GM18508 (cell line): ENCODE measurements around the gene TMEM117.
A peak's percentile ranks its signal among the peaks of the same experiment; 100 is the strongest.
"Not testable (repeated sequence)": the region's sequence is repeated elsewhere in the genome, so short reads cannot be mapped to it uniquely, and the experiment has no call there.

Experiments
- ATAC-seq: cut with Tn5 transposase; IDR thresholded peaks from one replicate; pipeline ENCODE4 v1.9.1; 2021; ENCODE audit warnings: moderate number of reproducible peaks; ENCODE audit not compliant: insufficient read depth, unreplicated experiment

Gene TMEM117

GRCh38 chr12:44159216-44159615 lies 323.3 kb downstream of the TMEM117 start:
- ATAC-seq = no peak

DNA sequence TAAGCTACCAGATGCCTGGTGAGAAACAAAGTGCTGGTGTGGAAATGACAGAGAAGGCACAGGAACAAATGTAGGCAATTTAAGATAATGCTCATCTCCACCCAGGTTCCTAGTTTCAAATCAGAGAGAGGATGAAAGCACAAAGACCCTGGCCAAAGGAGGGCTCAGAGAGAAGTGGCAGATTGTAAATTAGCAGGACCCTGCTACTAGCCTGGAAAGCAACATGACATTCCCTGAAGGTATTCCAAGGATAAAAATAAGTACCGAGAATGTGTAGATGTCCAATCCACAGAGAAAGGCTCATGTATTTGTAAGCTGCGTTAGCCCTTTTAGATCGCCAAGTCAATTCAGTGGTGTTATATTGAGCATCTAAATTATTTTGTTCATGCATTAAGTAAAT lies 324.0 kb downstream of the TMEM117 start:
- no peak for ATAC-seq

- no peak for ATAC-seq
These were observed 327.1 kb downstream of the TMEM117 start for GRCh38 chr12:44162961-44163360.

GRCh38 chr12:44174053-44174452 lies 338.2 kb downstream of the TMEM117 start:
- no peak for ATAC-seq

GRCh38 chr12:44184499-44185206 lies 348.8 kb downstream of the TMEM117 start:
- ATAC-seq = peak; percentile 70

DNA sequence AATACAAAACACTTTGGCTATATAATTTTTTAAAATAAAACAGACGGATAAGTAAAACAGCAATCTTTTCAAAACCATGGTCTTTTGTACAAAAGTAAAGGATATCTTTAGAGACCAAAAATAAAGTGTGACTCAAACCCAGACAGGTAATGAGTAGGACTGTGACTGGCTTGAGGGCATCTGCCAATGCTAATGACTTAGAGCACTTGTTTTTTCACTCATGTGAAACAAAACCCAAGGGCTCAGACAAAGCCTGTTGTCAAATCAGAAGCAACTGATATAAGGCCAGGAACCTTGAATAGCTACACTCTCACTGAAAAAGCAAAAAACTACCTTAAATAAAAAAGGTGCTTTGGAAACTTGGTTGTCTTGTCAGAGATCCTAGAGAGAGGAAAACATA lies 357.4 kb downstream of the TMEM117 start:
- ATAC-seq = peak; percentile 98

DNA sequence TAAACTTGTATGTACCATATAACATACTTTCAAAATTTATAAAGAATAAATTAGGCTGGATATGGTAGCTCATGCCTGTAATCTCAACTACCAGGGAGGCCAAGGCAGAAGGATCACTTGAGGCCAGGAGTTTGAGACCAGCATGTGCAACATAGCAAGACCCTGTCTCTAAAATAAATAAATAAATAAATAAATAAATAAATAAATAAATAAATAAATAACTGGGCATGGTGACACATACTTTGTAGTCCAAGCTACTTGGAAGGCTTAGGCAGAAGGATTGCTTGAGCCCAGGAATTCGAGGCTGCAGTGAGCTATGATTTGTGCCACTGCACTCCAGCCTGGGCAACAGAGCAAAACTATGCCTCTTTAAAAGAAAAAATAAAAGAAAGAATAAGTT lies 359.8 kb downstream of the TMEM117 start:
- ATAC-seq = not testable (repeated sequence)

- ATAC-seq = no peak
These were observed 370.2 kb downstream of the TMEM117 start for GRCh38 chr12:44206045-44206444.

GRCh38 chr12:44217146-44217883 lies 381.4 kb downstream of the TMEM117 start:
- no peak for ATAC-seq

GRCh38 chr12:44223736-44224135 lies 387.9 kb downstream of the TMEM117 start:
- ATAC-seq = no peak

DNA sequence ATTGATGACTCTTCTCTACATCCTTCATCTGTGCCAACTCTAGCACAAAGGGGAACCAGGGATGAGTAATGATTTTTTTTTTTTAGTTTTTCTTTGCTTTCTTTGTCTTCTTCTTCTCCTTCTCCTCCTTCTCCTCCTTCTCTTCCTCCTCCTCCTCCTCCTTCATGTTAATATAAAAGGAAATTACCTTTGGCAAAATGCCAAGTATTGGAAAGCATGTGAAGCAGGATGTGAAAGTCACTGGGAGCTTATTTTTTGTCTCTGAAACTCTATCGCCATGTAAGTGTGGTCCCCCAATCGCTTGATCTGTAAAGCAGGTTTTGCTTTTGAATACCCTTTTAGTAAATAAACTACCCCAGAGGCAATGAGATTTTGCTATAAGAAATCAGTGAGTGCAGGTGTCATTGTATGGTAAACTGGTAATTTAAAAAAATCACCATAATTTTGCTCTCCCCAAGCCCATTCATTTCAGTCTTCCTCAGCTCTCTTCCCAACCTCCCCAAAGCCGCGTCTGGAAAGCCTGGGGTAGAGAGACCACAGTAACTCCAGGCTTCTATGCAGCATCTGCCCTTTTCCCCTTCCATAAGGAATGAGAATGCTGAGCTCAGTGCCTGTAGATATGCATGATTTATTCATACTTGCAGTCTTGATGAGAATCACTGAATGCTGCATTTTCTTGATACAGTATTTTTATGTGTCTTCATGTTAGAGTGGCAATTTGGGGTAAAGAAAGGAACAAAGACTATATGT lies 388.7 kb downstream of the TMEM117 start:
- ATAC-seq = no peak

GRCh38 chr12:44225149-44225510 lies 389.2 kb downstream of the TMEM117 start:
- no peak for ATAC-seq

DNA sequence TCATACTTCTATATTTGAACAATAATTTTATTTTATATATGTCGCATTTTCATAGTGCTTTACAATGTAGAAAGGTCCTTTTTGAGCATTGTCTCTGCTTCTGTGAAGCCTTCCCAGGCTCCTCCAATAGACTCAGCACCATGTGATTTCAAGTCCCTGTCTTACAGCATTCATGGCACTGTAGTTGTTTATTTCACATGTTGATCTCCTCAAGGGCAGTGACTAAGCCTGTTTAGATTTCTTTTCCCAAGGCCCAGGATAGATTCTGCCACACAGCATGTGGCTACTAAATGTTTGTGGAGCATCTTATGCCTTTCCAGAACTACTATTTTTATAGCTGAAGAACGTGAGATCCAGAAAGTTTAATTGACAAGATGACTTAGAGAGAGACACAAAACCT lies 391.7 kb downstream of the TMEM117 start:
- ATAC-seq = no peak

- no peak for ATAC-seq
These were observed 394.0 kb downstream of the TMEM117 start for GRCh38 chr12:44229846-44230245.

DNA sequence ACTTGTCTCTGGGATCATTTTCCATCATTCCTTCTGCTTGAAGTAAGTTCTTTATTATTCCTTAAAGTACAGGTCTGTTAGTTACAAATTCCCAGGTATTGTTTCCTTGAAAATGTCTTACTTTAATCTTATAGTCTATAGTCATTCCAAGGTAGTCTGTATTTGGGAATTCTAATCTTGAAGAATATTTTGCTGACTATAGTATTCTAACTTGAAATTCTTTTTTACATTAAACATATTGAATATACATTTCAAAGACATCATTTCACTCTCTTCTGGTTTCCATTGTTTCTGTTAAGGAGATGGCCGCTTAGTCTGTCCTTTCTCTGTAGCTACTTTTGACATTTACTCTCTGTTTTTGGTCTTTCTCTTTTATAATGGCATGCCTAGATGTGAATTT lies 399.8 kb downstream of the TMEM117 start:
- no peak for ATAC-seq

DNA sequence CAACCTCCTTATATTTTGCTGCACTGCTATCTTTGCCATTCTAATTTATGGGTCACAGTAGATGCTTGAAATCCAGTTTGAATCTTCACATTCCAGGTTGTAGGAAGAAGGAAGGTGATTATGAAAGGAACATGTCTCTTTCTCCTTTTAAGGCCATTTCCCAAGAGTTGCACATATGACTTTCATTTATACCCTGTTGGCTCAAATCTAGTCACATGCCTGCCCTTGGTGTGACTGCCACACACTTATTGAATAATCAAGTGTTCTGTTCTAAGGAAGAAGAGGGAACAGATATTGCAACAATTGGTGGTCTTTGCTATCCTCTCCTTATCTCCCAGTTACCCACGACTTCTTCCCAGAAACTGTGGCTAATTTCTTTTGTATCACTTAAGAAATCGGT lies 404.3 kb downstream of the TMEM117 start:
- ATAC-seq = no peak

- no peak for ATAC-seq
These were observed 410.1 kb downstream of the TMEM117 start for GRCh38 chr12:44245932-44246331.

DNA sequence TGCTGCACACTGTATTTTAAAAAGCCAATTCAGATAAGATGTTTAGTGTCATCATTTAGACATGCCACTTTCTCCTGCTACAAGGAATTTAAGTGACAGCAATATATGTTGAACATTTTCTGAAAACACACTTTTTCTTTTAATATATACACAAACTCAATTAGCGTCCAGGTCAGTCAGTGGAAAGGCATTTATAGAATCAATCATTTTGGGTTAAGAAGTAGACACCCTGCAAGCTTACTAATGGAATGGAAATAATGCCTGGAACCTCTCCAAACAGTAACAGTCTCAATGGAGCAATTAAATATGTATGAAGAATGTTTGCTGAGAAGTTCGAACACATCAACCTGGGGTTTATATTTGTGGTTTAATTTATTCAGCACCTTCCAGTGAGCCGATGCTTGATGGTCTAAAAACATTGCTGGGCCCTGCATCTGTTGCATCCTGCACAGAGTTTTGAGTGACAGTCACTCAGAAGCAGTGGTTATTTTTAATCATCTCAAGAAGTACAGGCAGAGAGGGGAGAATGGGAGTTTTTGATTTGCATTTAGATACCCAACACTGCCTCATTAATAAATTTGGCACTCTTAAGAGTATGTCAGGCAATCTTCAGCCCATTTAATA lies 410.7 kb downstream of the TMEM117 start:
- ATAC-seq = no peak

DNA sequence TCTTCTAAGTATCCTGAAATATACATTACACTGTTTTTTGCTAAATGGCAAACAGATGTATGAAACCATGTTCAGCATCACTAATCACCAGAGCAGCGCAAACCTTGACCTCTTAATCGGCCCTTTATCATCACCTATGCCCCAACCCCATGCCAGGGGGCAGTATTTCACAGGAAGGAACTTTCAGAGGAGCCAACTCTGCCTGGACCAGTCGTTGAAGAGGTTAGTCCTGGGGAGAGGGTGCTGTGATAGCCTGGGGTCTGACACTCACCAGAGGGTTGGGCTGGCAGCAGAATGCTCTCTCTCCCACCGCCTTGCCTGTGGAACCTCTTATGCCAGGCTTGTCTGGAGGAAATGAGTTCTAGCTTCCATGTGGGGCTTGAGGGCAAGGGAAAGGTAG lies 411.7 kb downstream of the TMEM117 start:
- no peak for ATAC-seq

DNA sequence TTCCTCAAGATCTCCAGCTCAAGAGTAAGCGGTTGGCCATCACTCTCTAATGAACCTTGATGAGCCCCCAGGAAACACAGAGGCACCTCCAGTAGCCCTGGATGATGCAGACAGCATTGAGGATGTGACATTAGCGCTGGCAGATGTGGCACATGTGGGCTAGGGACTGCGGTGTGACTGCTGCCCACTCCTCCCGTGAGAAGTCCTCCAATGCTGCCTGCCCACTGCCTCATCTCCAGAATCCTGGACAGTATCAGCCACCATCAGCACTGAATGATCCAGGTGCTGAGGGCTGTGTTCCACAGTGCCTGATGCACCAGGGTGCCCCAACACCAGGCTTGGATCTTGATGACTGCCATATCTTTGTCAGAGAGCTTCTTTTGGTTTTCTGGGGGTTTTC lies 412.6 kb downstream of the TMEM117 start:
- no peak for ATAC-seq

DNA sequence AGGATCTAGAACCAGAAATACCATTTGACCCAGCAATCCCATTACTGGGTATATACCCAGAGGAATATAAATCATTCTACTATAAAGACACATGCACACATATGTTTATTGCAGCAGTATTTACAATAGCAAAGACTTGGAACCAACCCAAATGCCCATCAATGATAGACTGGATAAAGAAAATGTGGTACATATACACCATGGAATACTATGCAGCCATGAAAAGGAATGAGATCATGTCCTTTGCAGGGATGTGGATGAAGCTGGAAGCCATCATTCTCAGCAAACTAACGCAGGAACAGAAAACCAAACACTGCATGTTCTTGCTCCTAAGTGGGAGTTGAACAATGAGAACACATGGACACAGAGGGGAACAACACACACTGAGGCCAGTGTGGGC lies 414.6 kb downstream of the TMEM117 start:
- not testable (repeated sequence) for ATAC-seq
